ENCODE results near the gene IRX6. TPM values are rescaled to one million over a fixed set of nuclear protein-coding genes. Genes with fewer than 3 reads are reported as not detected.

Gene IRX6
- total RNA-seq, 1 experiment from 2014 or later: not detected

- ChIA-PET POLR2A (no interaction called here), CTCF (no interaction called here)
- Mint-ChIP-seq H3K4me1 (ENCODE audit: low read depth, unreplicated experiment) (peaks cover 8% of the 10 kb centered on the region), H3K27ac (ENCODE audit: unreplicated experiment) (no peak overlapping the region), H3K9me3 (ENCODE audit: unreplicated experiment) (no peaks in the 10 kb centered on the region), H3K4me3 (ENCODE audit: unreplicated experiment) (no peak overlapping the region), H3K27me3 (ENCODE audit: insufficient read depth, unreplicated experiment) (peaks cover 7% of the 10 kb centered on the region), H3K36me3 (ENCODE audit: insufficient read depth, unreplicated experiment) (no peaks in the 10 kb centered on the region)
- no peaks in the 10 kb centered on the region for H3K9me3 ChIP-seq
- DNase-seq: no peak
- H3K27me3 ChIP-seq (replicated peaks; ENCODE audit: control insufficient read depth, insufficient read depth, low read length): no peaks in the 10 kb centered on the region
- intact Hi-C loops (cut with micrococcal nuclease; ENCODE audit: unreplicated experiment): no loop called here
- no TSS peak for BruUV-seq (replicated peaks)
- no peaks in the 10 kb centered on the region for H3K4me1 ChIP-seq
- no peak overlapping the region for H3K4me3 ChIP-seq (ENCODE audit: low read depth, low read length)
- H3K36me3 ChIP-seq (ENCODE audit: control insufficient read depth, insufficient read depth, low read length): no peaks in the 10 kb centered on the region
- no peak for TF ChIP-seq CTCF (IDR thresholded peaks at IDR 0.05; ENCODE audit: insufficient read depth in 1 of 2, low read depth in 1 of 2, low read length in 1 of 2, severe bottlenecking in 1 of 2, unreplicated experiment in 1 of 2)
These were observed 44.0 kb downstream of the IRX6 start for GRCh38 chr16:55367866-55368603.

- no TSS peak for BruUV-seq (replicated peaks)
- no peaks in the 10 kb centered on the region for H3K9me3 ChIP-seq
- H3K4me1 ChIP-seq: no peaks in the 10 kb centered on the region
- H3K4me3 ChIP-seq (ENCODE audit: low read depth, low read length): no peak overlapping the region
- intact Hi-C loops (cut with micrococcal nuclease; ENCODE audit: unreplicated experiment): no loop called here
- Mint-ChIP-seq H3K9me3 (ENCODE audit: unreplicated experiment) (no peaks in the 10 kb centered on the region), H3K27ac (ENCODE audit: unreplicated experiment) (no peak overlapping the region), H3K36me3 (ENCODE audit: insufficient read depth, unreplicated experiment) (no peaks in the 10 kb centered on the region), H3K27me3 (ENCODE audit: insufficient read depth, unreplicated experiment) (peaks cover 7% of the 10 kb centered on the region), H3K4me3 (ENCODE audit: unreplicated experiment) (no peak overlapping the region), H3K4me1 (ENCODE audit: low read depth, unreplicated experiment) (peaks cover 8% of the 10 kb centered on the region)
- no peaks in the 10 kb centered on the region for H3K27me3 ChIP-seq (replicated peaks; ENCODE audit: control insufficient read depth, insufficient read depth, low read length)
- CTCF ChIA-PET: no interaction called here
- POLR2A ChIA-PET: no interaction called here
- no peaks in the 10 kb centered on the region for H3K36me3 ChIP-seq (ENCODE audit: control insufficient read depth, insufficient read depth, low read length)
- no peak for DNase-seq
- TF ChIP-seq CTCF (IDR thresholded peaks at IDR 0.05; ENCODE audit: insufficient read depth in 1 of 2, low read depth in 1 of 2, low read length in 1 of 2, severe bottlenecking in 1 of 2, unreplicated experiment in 1 of 2): no peak
These were observed 45.1 kb downstream of the IRX6 start for GRCh38 chr16:55369151-55369550.

GRCh38 chr16:55370762-55371482 is 46.9 kb downstream of the IRX6 start:
- Mint-ChIP-seq H3K27me3 (ENCODE audit: insufficient read depth, unreplicated experiment) (peaks cover 7% of the 10 kb centered on the region), H3K4me3 (ENCODE audit: unreplicated experiment) (no peak overlapping the region)

More at GRCh38 chr16:55370762-55371482, 46.9 kb downstream of the IRX6 start:
- Histone ChIP-seq H3K4me3 (ENCODE audit: low read depth, low read length) (no peak overlapping the region), H3K9me3 (no peaks in the 10 kb centered on the region), H3K36me3 (ENCODE audit: control insufficient read depth, insufficient read depth, low read length) (no peaks in the 10 kb centered on the region), H3K4me1 (no peaks in the 10 kb centered on the region), H3K27me3 (replicated peaks; ENCODE audit: control insufficient read depth, insufficient read depth, low read length) (no peaks in the 10 kb centered on the region)
- BruUV-seq (replicated peaks): no TSS peak
- POLR2A ChIA-PET: no interaction called here
- H3K27ac Mint-ChIP-seq (ENCODE audit: unreplicated experiment): no peak overlapping the region
- peaks cover 8% of the 10 kb centered on the region for H3K4me1 Mint-ChIP-seq (ENCODE audit: low read depth, unreplicated experiment)
- no peaks in the 10 kb centered on the region for H3K9me3 Mint-ChIP-seq (ENCODE audit: unreplicated experiment)
- peak in 1 of 2 experiments; percentile 73 for TF ChIP-seq CTCF (IDR thresholded peaks at IDR 0.05; ENCODE audit: insufficient read depth in 1 of 2, low read depth in 1 of 2, low read length in 1 of 2, severe bottlenecking in 1 of 2, unreplicated experiment in 1 of 2)
- CTCF ChIA-PET: interaction anchor here (0.6 to 1.4 kb wide), 8 partner anchors 9 to 1821 kb away, joined by 3 to 12 read pairs (median 4); no protein-coding TSS in a partner anchor
- DNase-seq: peak; percentile 68 to 73
- intact Hi-C loops (cut with micrococcal nuclease; ENCODE audit: unreplicated experiment): loop anchor here (1.0 to 10.0 kb wide), 3 partner anchors 77 to 436 kb away; partner anchors contain the start of gene IRX5
- no peaks in the 10 kb centered on the region for H3K36me3 Mint-ChIP-seq (ENCODE audit: insufficient read depth, unreplicated experiment)

Measured in Caco-2 (cell line).